Measurements from ENCODE around the gene DNAH6.
"Not testable (repeated sequence)": the region's sequence is repeated elsewhere in the genome, so short reads cannot be mapped to it uniquely, and the experiment has no call there.

DNA sequence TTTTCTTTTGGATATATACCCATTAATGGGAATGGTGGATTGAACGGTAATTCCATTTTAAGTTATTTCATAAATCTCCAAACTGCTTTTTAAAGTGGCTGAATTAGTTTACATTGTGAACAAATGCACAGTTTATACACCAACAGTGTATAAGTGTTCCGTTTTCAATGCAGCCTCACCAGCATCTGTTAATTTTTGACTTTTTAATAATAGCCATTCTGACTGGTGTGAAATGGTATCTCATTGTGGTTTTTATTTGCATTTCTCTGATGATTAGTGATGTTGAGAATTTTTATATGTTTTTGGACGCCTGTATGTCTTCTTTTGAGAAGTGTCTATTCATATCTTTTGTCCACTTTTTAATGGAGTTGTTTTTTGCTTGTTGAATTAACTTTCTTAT, 257.3 kb downstream of the DNAH6 start:
- not testable (repeated sequence) for TF ChIP-seq POLR2A (IDR thresholded peaks at IDR 0.05; ENCODE audit: low read length); GATA1 (IDR thresholded peaks at IDR 0.05; ENCODE audit: low read depth, low read length)

All from erythroblast (primary cell).